MM.1S (cell line): ENCODE measurements around the gene BEST4.
"Not testable (repeated sequence)": the region's sequence is repeated elsewhere in the genome, so short reads cannot be mapped to it uniquely, and the experiment has no call there.

ENCODE experiments used
- DNase-seq: peaks from one replicate; pipeline ENCODE4 v3.0.0-alpha.2; 2015
- H2AFZ ChIP-seq: fragments of 300-600 bp; sonication (generic); 2 replicates; pipeline ENCODE4 v1.6.0; 2016; ENCODE audit warnings: antibody characterized with exemption, low read length
- H3F3A ChIP-seq: fragments of 300-600 bp; sonication (generic); 2 replicates; pipeline ENCODE4 v1.6.1; 2016; ENCODE audit warnings: mild to moderate bottlenecking, antibody characterized with exemption, low read length, moderate library complexity, mixed read lengths; ENCODE audit not compliant: insufficient read depth
- H3K27ac ChIP-seq: fragments of 300-600 bp; sonication (generic); 2 replicates; pipeline ENCODE4 v1.5.1; 2016; ENCODE audit warnings: mild to moderate bottlenecking, low read length
- H3K27me3 ChIP-seq: fragments of 300-600 bp; sonication (generic); replicated peaks from 2 replicates; pipeline ENCODE4 v1.6.0; 2016; ENCODE audit warnings: low read length; ENCODE audit not compliant: insufficient read depth
- H3K36me3 ChIP-seq: fragments of 300-600 bp; sonication (generic); replicated peaks from 2 replicates; pipeline ENCODE4 v1.6.1; 2016; ENCODE audit warnings: mild to moderate bottlenecking, low read length, mixed read lengths; ENCODE audit not compliant: insufficient read depth
- H3K4me1 ChIP-seq: fragments of 300-600 bp; sonication (generic); 2 replicates; pipeline ENCODE4 v1.6.1; 2016; ENCODE audit warnings: low read length, mixed read lengths
- H3K4me2 ChIP-seq: fragments of 300-600 bp; sonication (generic); 2 replicates; pipeline ENCODE4 v1.6.0; 2016; ENCODE audit warnings: low read depth, low read length
- H3K4me3 ChIP-seq: fragments of 300-600 bp; sonication (generic); 2 replicates; pipeline ENCODE4 v1.5.1; 2016; ENCODE audit warnings: low read length, mixed read lengths
- H3K79me2 ChIP-seq: fragments of 300-600 bp; sonication (generic); 2 replicates; pipeline ENCODE4 v1.6.1; 2016; ENCODE audit warnings: mixed run types, low read length, mixed read lengths
- H3K9ac ChIP-seq: fragments of 300-600 bp; sonication (generic); 2 replicates; pipeline ENCODE4 v1.6.1; 2016; ENCODE audit warnings: low read length, mixed read lengths
- H3K9me2 ChIP-seq: fragments of 300-600 bp; sonication (generic); replicated peaks from 2 replicates; pipeline ENCODE4 v1.6.1; 2016; ENCODE audit warnings: mild to moderate bottlenecking, low read length, mixed read lengths; ENCODE audit not compliant: insufficient read depth
- H3K9me3 ChIP-seq: fragments of 300-600 bp; sonication (generic); replicated peaks from 2 replicates; pipeline ENCODE4 v1.6.1; 2016; ENCODE audit warnings: mild to moderate bottlenecking, low read length, mixed read lengths; ENCODE audit not compliant: insufficient read depth
- H4K20me1 ChIP-seq: fragments of 300-600 bp; sonication (generic); 2 replicates; pipeline ENCODE4 v1.6.1; 2016; ENCODE audit warnings: mild to moderate bottlenecking, low read length, moderate library complexity, mixed read lengths; ENCODE audit not compliant: insufficient read depth
- CTCF ChIP-seq: fragments of 300-600 bp; sonication (generic); IDR thresholded peaks from 2 replicates; pipeline ENCODE4 v1.5.1; 2016; ENCODE audit warnings: antibody characterized with exemption, low read length, mixed read lengths
- EZH2 ChIP-seq: fragments of 300-600 bp; sonication (generic); optimal IDR thresholded peaks from 2 replicates; pipeline ENCODE3; 2017; ENCODE audit warnings: low read depth, mild to moderate bottlenecking, antibody characterized with exemption, low read length, mixed read lengths
- EZH2phosphoT487 ChIP-seq: fragments of 300-600 bp; sonication (generic); IDR thresholded peaks from 2 replicates; pipeline ENCODE4 v1.6.1; 2018; ENCODE audit warnings: antibody characterized with exemption, low read length

The BEST4 gene

DNA sequence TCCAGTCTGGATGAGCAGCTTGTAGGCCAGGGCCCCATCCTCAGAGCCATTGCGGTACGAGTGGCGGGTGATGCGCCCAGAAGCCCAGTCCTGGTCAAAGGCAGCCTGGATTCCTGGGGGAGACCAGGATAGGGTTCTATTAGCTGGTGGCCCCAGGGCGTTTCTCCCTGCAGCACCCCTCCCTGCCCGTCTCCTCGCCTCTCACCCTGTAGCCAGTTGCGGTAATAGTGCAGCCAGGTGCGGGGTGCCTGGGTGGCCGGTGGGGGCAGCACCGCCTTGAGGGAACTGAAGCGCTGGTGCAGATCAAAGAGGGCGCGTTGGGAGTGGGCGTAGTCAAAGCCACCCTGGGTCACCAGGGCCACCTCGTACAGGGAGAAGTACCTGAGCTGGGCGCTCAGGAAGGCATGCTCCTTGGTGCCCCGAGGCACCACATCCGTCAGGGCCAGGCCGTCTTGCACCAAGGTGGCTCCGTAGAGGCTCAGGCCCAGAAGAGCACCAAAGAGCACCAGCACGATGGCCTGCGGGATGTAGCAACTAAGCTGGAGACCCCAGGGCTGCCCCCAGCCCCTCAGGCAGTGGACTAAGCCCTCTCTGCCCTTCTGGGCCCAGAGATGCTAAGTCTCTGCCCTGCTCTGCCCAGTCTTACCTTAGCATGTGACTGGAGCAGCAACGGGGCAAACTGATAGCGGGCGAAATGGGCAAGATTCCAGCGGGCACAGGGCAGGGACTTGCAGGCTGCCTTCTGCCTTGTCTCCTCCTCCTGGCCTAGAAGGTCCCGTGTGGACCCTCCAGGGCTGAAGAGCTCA, 39.4 kb upstream of the BEST4 start:
- no peak for DNase-seq
- H3K79me2 ChIP-seq: no peaks in the 10 kb centered on the region

GRCh38 chr1:44826375-44827196, 38.6 kb upstream of the BEST4 start:
- TF ChIP-seq EZH2: no peak
- TF ChIP-seq EZH2phosphoT487: no peak
- no peak for TF ChIP-seq CTCF
- no peak for DNase-seq

More for the DNA sequence above, 39.4 kb upstream of the BEST4 start:
- Histone ChIP-seq H3K9me2 (no peaks in the 10 kb centered on the region), H3F3A (no peaks in the 10 kb centered on the region), H3K4me3 (no peak overlapping the region), H3K9ac (no peak overlapping the region), H3K4me1 (no peaks in the 10 kb centered on the region), H3K36me3 (no peaks in the 10 kb centered on the region), H2AFZ (no peak overlapping the region), H3K4me2 (no peak overlapping the region), H4K20me1 (no peaks in the 10 kb centered on the region), H3K27ac (no peak overlapping the region), H3K27me3 (no peaks in the 10 kb centered on the region), H3K9me3 (no peaks in the 10 kb centered on the region)
- TF ChIP-seq EZH2: no peak

DNA sequence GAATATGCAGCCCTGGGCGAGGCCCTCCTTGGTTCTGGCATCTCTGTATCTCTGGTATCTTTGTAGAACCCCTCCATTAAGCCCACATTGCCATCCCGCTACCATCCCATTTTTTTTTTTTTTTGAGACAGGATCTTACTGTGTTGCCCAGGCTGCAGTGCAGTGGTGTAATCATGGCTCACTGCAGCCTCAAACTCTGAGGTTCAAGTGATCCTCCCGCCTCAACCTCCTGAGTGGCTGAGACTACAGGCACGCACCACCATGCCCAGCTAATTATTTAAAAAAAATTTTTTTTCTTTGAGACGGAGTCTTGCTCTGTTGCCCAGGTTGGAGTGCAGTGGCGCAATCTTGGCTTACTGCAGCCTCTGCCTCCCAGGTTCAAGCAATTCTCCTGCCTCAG, 36.4 kb upstream of the BEST4 start:
- not testable (repeated sequence) for H3K9me2 ChIP-seq, H3K9ac ChIP-seq, H3K27ac ChIP-seq, H3K36me3 ChIP-seq, H3K4me3 ChIP-seq, H3K4me2 ChIP-seq, DNase-seq, H3K79me2 ChIP-seq, H3F3A ChIP-seq, H2AFZ ChIP-seq, H3K4me1 ChIP-seq, H4K20me1 ChIP-seq, H3K27me3 ChIP-seq, H3K9me3 ChIP-seq

More at GRCh38 chr1:44826375-44827196, 38.6 kb upstream of the BEST4 start:
- Histone ChIP-seq H3K9ac (no peak overlapping the region), H2AFZ (no peak overlapping the region), H3K27me3 (no peaks in the 10 kb centered on the region), H3K79me2 (no peaks in the 10 kb centered on the region), H3K9me2 (no peaks in the 10 kb centered on the region), H3K4me3 (no peak overlapping the region), H3K4me1 (no peaks in the 10 kb centered on the region), H3K9me3 (no peaks in the 10 kb centered on the region), H3K36me3 (no peaks in the 10 kb centered on the region), H3K4me2 (no peak overlapping the region), H3K27ac (no peak overlapping the region), H3F3A (no peaks in the 10 kb centered on the region), H4K20me1 (no peaks in the 10 kb centered on the region)

DNA sequence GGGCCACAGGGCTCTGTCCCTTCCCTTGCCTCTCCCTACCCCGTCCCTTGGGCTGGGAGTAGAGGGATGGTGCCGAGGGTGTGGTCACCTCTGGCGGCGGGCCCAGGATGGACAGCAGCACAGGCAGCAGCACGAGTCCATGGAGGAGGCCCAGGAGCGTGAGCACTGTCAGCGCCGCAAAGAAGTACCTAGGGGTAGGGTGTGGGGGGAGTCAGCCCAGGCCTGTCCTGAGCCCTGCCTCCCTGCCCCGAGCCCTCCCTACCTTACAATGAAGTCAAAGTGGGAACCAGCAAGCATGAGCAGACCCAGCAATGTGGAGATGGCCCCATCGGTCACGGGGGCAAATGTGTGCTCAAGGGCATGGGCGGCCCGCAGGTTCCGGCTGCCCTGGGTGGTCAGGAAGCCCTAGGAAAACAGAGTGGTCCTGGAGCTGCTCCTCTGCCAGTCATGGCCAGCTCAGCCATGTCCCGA, 35.0 kb upstream of the BEST4 start:
- H3K9me2 ChIP-seq: no peaks in the 10 kb centered on the region
- H3F3A ChIP-seq: peaks cover 11% of the 10 kb centered on the region
- no peak overlapping the region for H3K4me2 ChIP-seq
- H2AFZ ChIP-seq: no peak overlapping the region
- no peak for TF ChIP-seq EZH2phosphoT487
- TF ChIP-seq EZH2: no peak
- no peak for TF ChIP-seq CTCF
- no peaks in the 10 kb centered on the region for H3K27me3 ChIP-seq
- DNase-seq: no peak
- no peaks in the 10 kb centered on the region for H3K9me3 ChIP-seq
- no peak overlapping the region for H3K4me3 ChIP-seq
- H3K36me3 ChIP-seq: no peaks in the 10 kb centered on the region
- H3K9ac ChIP-seq: no peak overlapping the region
- no peaks in the 10 kb centered on the region for H3K79me2 ChIP-seq
- no peaks in the 10 kb centered on the region for H3K4me1 ChIP-seq
- H3K27ac ChIP-seq: no peak overlapping the region
- no peaks in the 10 kb centered on the region for H4K20me1 ChIP-seq
